A673 (cell line): ENCODE data around the gene OR6S1. TPM values are rescaled to one million over a fixed set of nuclear protein-coding genes. Genes with fewer than 3 reads are reported as not detected.
A peak's percentile ranks its signal among the peaks of the same experiment; 100 is the strongest.

Experiments
- BruUV-seq: library from RNA; stranded (reverse); fragments of 400-500 nt; replicated peaks from 2 replicates; lab custom pipeline; 2021; lab: Mats Ljungman, UMichigan
- CTCF ChIA-PET: fragments of 300-600 bp; sonication (Branson Sonifier 250); formaldehyde crosslinking; loops from one replicate; lab custom pipeline; 2022; ENCODE audit warnings: antibody characterized with exemption; lab: Charles Lee
- POLR2A ChIA-PET: fragments of 300-600 bp; sonication (Branson Sonifier 250); formaldehyde crosslinking; loops from one replicate; lab custom pipeline; 2022; ENCODE audit warnings: antibody characterized with exemption; ENCODE audit not compliant: low non-redundant PET; lab: Charles Lee
- DNase-seq: peaks from one replicate; pipeline ENCODE4 v3.0.0-alpha.2; 2015; ENCODE audit warnings: low spot score
- H3K27ac ChIP-seq: fragments of 200-600 bp; sonication (generic); 2 replicates; pipeline ENCODE4 v1.5.1; 2016; ENCODE audit warnings: mixed run types, low read depth, mild to moderate bottlenecking, mixed read lengths, antibody characterized with exemption, low read length; ENCODE audit not compliant: poor library complexity, severe bottlenecking
- H3K27me3 ChIP-seq: fragments of 200-600 bp; sonication (generic); replicated peaks from 2 replicates; pipeline ENCODE4 v1.6.1; 2017; ENCODE audit warnings: mixed run types, low read depth, mild to moderate bottlenecking, mixed read lengths, antibody characterized with exemption, low read length; ENCODE audit not compliant: insufficient read depth, poor library complexity
- H3K36me3 ChIP-seq: fragments of 200-600 bp; sonication (generic); 2 replicates; pipeline ENCODE4 v1.6.1; 2016; ENCODE audit warnings: mixed run types, mild to moderate bottlenecking, mixed read lengths, antibody characterized with exemption, low read length; ENCODE audit not compliant: insufficient read depth, poor library complexity, severe bottlenecking
- H3K4me1 ChIP-seq: fragments of 200-600 bp; sonication (generic); 2 replicates; pipeline ENCODE4 v1.6.1; 2017; ENCODE audit warnings: mixed run types, mild to moderate bottlenecking, mixed read lengths, antibody characterized with exemption, low read length; ENCODE audit not compliant: insufficient read depth, poor library complexity, severe bottlenecking
- H3K4me3 ChIP-seq: fragments of 200-600 bp; sonication (generic); 2 replicates; pipeline ENCODE4 v1.5.1; 2016; ENCODE audit warnings: low read depth, mixed run types, mild to moderate bottlenecking, mixed read lengths, low read length; ENCODE audit not compliant: poor library complexity, severe bottlenecking
- H3K9me3 ChIP-seq: fragments of 200-600 bp; sonication (generic); 2 replicates; pipeline ENCODE4 v1.6.1; 2016; ENCODE audit warnings: mixed run types, low read depth, mild to moderate bottlenecking, mixed read lengths, antibody characterized with exemption, low read length; ENCODE audit not compliant: poor library complexity, severe bottlenecking
- EZH2 ChIP-seq: fragments of 200-600 bp; sonication (generic); IDR thresholded peaks from 2 replicates; pipeline ENCODE4 v1.6.1; 2017; ENCODE audit warnings: borderline replicate concordance, low read depth, mild to moderate bottlenecking, mixed read lengths, antibody characterized with exemption, low read length; ENCODE audit not compliant: poor library complexity, severe bottlenecking
- intact Hi-C: fragments of 100-400 bp; cut with micrococcal nuclease; formaldehyde crosslinking; loops from one replicate; pipeline ENCODE4 v1.10.0; 2022; ENCODE audit not compliant: unreplicated experiment
- total RNA-seq: library from RNA; stranded (reverse); gene quantifications from 2 replicates; pipeline ENCODE4 v1.2.3, GENCODE V29; 2021
- TF ChIP-seq, protein P1 (sequence below): fragments of 300-800, 200-600 bp; sonication (generic); conservative IDR thresholded peaks from 2 replicates; pipeline ENCODE4 v1.5.1; 2017; ENCODE audit warnings: low read depth, mild to moderate bottlenecking, antibody characterized with exemption, low read length, moderate library complexity, mixed read lengths

Gene OR6S1
- total RNA-seq, 1 experiment from 2014 or later: not detected

- TF ChIP-seq EZH2: no peak
- TF ChIP-seq, protein P1, sequence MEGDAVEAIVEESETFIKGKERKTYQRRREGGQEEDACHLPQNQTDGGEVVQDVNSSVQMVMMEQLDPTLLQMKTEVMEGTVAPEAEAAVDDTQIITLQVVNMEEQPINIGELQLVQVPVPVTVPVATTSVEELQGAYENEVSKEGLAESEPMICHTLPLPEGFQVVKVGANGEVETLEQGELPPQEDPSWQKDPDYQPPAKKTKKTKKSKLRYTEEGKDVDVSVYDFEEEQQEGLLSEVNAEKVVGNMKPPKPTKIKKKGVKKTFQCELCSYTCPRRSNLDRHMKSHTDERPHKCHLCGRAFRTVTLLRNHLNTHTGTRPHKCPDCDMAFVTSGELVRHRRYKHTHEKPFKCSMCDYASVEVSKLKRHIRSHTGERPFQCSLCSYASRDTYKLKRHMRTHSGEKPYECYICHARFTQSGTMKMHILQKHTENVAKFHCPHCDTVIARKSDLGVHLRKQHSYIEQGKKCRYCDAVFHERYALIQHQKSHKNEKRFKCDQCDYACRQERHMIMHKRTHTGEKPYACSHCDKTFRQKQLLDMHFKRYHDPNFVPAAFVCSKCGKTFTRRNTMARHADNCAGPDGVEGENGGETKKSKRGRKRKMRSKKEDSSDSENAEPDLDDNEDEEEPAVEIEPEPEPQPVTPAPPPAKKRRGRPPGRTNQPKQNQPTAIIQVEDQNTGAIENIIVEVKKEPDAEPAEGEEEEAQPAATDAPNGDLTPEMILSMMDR: no peak
- POLR2A ChIA-PET: interaction anchor here (0.6 kb wide), 1 partner anchor 78 kb away, joined by 3 read pairs; no protein-coding TSS in a partner anchor
- CTCF ChIA-PET: no interaction called here
- Histone ChIP-seq H3K36me3 (no peaks in the 10 kb centered on the region), H3K27ac (no peak overlapping the region), H3K4me3 (no peak overlapping the region), H3K4me1 (peaks cover 10% of the 10 kb centered on the region), H3K27me3 (peaks cover 6% of the 10 kb centered on the region), H3K9me3 (no peaks in the 10 kb centered on the region)
- intact Hi-C loops: no loop called here
- DNase-seq: no peak
- no TSS peak for BruUV-seq
Observed at GRCh38 chr14:20628063-20628854, 13.2 kb downstream of the OR6S1 start.

- intact Hi-C loops: no loop called here
- Histone ChIP-seq H3K27ac (no peak overlapping the region), H3K9me3 (no peaks in the 10 kb centered on the region), H3K4me1 (peaks cover 10% of the 10 kb centered on the region), H3K27me3 (peaks cover 6% of the 10 kb centered on the region), H3K36me3 (no peaks in the 10 kb centered on the region), H3K4me3 (no peak overlapping the region)
- TF ChIP-seq EZH2: no peak
- TF ChIP-seq, protein P1: no peak
- POLR2A ChIA-PET: interaction anchor here (0.6 kb wide), 1 partner anchor 78 kb away, joined by 3 read pairs; no protein-coding TSS in a partner anchor
- DNase-seq: no peak
- no TSS peak for BruUV-seq
- CTCF ChIA-PET: no interaction called here
Observed at GRCh38 chr14:20627346-20628027, 14.0 kb downstream of the OR6S1 start.

GRCh38 chr14:20626274-20626673 lies 15.2 kb downstream of the OR6S1 start:
- H3K4me3 ChIP-seq: peak overlapping the region; percentile 43
- intact Hi-C loops: no loop called here
- H3K27ac ChIP-seq: no peak overlapping the region
- H3K36me3 ChIP-seq: no peaks in the 10 kb centered on the region
- H3K27me3 ChIP-seq: peaks cover 6% of the 10 kb centered on the region
- POLR2A ChIA-PET: no interaction called here
- TF ChIP-seq, protein P1: no peak
- H3K4me1 ChIP-seq: peaks cover 10% of the 10 kb centered on the region
- BruUV-seq: no TSS peak
- CTCF ChIA-PET: no interaction called here
- no peak for DNase-seq
- no peaks in the 10 kb centered on the region for H3K9me3 ChIP-seq
